Mononuclear cell (primary cell): Measurements from ENCODE around the gene SPATA33. TPM values are rescaled to one million over a fixed set of nuclear protein-coding genes. Genes with fewer than 3 reads are reported as not detected.
"Not testable (repeated sequence)": the region's sequence is repeated elsewhere in the genome, so short reads cannot be mapped to it uniquely, and the experiment has no call there.

ENCODE experiments used
- H3K27me3 ChIP-seq: 2 replicates; pipeline ENCODE4 v1.6.0; 2011; ENCODE audit warnings: low read length, control low read depth; ENCODE audit not compliant: insufficient read depth
- H3K4me1 ChIP-seq: 2 replicates; pipeline ENCODE4 v1.5.1; 2011; ENCODE audit warnings: mild to moderate bottlenecking, low read length, control low read depth; ENCODE audit not compliant: insufficient read depth
- H3K4me3 ChIP-seq: 2 replicates; pipeline ENCODE4 v1.5.1; 2011; ENCODE audit warnings: mild to moderate bottlenecking, low read length, moderate library complexity
- H3K9me3 ChIP-seq: 2 replicates; pipeline ENCODE4 v1.5.1; 2011; ENCODE audit warnings: low read depth, mild to moderate bottlenecking, control low read depth, low read length
- total RNA-seq: library from RNA; depleted of rRNA; stranded (reverse); fragments of >200 nt; gene quantifications from one replicate; pipeline ENCODE4 v1.2.3, GENCODE V29; 2012

SPATA33 gene
- total RNA-seq, 1 donor = 1.3 TPM

DNA sequence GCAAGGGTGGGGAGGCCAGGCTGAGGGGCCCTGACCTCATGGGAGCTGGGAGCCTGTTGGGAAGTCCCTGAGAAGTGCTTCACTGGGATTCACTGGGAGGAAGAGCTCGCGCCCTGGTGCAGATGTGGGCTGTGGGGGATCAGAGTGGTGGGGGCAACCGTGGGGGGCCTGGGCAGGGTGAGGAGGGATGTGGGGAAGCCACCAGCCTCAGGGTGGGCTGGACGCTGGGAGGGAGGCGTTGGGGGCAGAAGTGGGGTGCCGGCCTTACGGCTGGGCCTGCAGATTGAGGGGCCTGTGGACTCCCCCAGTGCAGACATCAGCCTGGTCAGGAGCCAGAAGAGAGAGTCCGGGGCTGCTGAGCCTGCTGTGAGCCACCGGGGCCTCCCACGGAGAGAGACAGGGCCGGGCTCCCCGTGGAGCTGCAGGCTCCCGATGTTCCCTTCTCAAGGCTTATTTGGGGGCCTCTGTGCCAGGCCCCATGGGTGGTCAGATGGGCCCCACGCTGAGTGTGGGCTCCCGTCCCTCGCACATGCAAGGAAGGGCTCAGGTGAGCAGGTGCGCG lies 36.4 kb upstream of the SPATA33 start:
- no peaks in the 10 kb centered on the region for H3K9me3 ChIP-seq
- no peaks in the 10 kb centered on the region for H3K4me1 ChIP-seq
- H3K27me3 ChIP-seq = no peaks in the 10 kb centered on the region
- H3K4me3 ChIP-seq = no peak overlapping the region

DNA sequence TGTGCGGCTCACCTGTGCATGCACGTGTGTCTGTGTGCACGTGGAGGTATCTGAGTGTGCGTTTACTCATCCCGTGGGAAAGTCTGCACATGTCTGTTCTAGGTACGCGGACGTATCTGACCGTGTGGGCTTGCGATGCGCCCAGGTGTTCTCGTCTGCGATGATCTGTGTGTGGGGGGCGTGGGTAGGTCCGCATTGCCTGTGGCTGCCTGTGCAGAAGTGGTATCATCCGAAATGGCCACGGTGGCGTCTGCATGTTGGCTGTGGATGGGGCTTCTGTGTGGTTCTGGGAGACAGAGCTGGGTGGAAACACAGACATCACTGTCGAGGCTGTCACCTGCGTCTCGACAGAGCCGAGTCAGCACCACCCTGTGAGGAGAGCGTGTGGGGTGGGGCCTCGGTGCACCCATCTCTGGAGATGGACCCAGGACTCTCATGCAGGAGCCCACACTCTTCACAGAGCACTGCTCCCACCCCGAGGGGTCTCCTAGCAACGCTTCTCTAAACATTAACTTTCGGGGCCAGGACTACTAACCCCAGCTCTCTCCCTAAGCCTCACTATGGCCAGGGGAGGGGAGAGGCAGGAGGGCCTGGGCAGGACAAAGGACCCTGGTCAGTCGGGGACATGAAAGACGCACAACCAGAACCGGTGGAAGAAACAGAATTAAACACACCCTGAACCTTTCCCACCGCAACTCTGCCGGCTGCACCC lies 35.8 kb upstream of the SPATA33 start:
- Histone ChIP-seq H3K4me1 (no peaks in the 10 kb centered on the region), H3K27me3 (no peaks in the 10 kb centered on the region), H3K4me3 (no peak overlapping the region), H3K9me3 (no peaks in the 10 kb centered on the region)

DNA sequence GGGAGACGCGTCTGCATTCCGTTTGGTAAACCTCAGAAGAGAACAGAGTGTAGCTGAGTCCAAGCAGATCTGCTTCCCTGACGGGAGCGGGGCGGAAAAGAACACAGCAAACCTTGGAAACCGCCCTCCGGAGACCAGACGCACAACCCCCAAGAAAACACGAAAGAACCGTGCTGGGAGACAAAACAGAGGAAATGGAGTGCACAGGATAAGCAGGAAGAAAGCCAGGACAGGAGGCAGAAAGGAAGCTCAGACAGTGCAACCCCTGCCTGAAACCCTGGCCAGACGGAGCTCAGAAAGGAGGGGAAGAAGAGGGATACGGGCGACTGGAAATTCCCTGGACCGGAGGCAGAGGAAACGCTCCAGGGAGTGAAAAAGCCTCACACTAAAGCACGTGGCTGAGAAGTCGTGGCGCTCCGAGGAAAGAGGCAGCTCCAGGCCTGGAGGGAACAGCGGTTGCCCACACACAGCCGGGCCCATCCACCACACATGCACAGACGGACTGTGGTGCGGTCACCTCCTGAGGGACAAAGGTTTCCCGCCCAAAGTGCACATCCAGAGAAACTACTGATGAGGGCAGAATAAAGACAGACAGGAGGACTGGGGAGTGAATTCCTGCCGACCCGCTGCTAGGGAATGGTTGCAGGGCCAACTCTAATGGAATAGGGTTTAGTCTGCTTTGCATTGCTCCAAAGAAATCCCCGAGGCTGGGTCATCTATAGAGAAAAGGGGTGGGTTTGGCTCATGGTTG lies 34.0 kb upstream of the SPATA33 start:
- no peaks in the 10 kb centered on the region for H3K27me3 ChIP-seq
- no peak overlapping the region for H3K4me3 ChIP-seq
- H3K9me3 ChIP-seq = no peaks in the 10 kb centered on the region
- no peaks in the 10 kb centered on the region for H3K4me1 ChIP-seq

DNA sequence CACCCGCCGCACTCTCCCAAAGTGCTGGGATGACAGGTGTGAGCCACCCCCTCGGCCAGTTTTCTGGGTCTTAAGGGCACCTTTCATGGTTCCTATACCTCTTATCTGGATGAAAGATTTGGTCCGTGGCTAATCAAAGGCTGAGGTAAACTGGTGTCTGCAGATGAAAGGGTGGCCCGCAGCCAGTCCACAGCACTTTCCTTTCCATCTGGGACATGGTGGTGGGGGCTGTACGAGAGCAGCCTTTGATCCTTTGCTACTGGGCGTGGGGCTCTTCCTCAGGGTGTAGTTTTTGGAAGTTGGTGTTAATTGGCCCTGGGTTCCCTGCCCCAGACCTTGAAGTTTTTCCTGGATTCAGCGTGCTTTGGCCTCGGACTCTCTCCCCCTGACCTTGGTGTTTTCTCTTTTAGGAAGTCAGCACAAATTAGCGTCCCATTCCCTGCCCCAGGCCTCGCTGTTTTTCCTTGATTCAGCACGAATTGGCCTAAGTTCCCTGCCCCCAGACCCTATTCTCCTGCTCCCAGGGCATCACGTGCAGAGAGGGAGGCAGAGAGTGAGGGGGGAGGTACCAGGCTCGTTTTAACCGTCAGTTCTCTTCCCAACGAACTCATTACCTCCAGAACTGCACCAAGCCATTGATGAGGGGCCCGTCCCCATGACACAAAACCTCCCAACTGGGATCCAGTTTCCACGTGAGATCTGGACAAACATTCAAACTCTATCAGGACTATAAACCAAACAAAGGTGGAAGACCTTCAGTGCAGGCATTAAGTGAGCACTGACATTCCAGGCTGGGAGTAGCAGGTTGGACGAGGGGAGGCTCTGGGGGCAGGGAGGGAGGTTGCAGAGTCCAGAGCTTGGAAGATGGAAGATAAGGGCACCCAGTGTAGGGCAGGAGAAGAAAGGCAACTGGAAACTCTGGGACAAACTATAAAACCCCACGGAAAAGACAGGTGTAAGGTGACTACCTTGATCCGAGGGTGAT lies 32.6 kb upstream of the SPATA33 start:
- Histone ChIP-seq H3K9me3 (no peaks in the 10 kb centered on the region), H3K27me3 (no peaks in the 10 kb centered on the region), H3K4me1 (no peaks in the 10 kb centered on the region), H3K4me3 (no peak overlapping the region)

DNA sequence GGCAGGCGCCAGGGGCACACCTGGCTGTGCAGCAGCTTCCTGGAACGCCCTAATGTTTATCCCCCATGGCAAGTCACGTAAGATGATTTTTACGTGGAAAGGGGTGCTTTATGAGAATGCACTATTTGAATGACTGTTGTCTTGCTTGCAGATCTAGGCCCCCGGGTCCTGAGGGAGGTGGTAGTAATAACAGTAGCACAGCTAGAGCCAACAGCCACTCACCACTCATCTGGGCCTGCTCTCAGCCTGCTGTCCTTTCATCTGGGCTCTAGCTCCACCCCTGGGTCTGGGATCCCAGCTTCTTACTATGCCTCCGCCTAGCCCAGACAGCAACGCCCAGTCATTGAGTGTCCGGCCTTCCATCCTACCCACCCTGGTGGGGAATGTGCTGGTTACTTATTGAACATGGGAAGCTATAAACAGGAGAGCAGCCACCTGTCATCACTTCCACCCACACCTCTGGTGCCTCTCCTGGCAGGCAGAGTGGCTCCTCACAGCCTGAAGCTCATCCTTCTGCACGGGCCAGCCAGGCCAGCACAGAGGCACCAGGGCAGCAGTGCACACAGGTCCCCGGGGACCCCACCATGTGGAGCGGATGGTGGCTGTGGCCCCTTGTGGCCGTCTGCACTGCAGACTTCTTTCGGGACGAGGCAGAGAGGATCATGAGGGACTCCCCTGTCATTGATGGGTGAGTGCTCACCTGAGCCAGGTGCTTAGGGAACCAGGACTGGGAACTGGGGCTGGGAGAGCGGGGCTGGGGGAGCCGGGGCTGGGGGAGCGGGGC lies 27.6 kb upstream of the SPATA33 start:
- no peaks in the 10 kb centered on the region for H3K4me1 ChIP-seq
- H3K4me3 ChIP-seq = no peak overlapping the region
- peaks cover 4% of the 10 kb centered on the region for H3K9me3 ChIP-seq
- no peaks in the 10 kb centered on the region for H3K27me3 ChIP-seq

DNA sequence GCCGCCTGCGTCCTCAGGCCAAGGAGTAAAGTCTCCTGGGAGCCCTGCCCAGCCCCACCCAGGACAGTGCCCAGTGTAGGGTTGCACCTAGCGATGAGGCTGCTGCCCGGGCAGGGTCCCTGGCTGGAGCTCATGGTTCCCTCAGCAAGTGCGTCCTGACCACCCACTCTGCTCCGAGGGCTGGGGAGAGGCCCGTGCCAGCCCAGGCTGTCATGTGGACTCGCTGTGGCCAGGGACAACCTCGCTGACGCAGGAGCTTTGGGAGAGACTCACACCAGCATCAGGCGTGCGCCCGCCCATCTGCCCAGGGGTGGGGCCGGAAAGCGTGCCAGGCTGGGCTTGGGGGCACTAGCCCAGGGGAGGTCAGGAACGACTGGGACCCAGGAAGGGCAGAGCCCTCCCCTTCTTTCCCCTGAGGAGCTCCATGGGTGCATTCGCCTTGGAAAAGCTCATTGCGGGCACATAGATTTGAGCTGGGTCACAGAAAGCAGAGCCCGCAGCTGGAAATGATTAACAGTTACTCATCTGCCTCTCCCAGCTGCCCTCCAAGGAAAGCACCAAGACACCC lies 24.5 kb upstream of the SPATA33 start:
- Histone ChIP-seq H3K4me3 (no peak overlapping the region), H3K9me3 (peaks cover 4% of the 10 kb centered on the region), H3K27me3 (no peaks in the 10 kb centered on the region), H3K4me1 (no peaks in the 10 kb centered on the region)

DNA sequence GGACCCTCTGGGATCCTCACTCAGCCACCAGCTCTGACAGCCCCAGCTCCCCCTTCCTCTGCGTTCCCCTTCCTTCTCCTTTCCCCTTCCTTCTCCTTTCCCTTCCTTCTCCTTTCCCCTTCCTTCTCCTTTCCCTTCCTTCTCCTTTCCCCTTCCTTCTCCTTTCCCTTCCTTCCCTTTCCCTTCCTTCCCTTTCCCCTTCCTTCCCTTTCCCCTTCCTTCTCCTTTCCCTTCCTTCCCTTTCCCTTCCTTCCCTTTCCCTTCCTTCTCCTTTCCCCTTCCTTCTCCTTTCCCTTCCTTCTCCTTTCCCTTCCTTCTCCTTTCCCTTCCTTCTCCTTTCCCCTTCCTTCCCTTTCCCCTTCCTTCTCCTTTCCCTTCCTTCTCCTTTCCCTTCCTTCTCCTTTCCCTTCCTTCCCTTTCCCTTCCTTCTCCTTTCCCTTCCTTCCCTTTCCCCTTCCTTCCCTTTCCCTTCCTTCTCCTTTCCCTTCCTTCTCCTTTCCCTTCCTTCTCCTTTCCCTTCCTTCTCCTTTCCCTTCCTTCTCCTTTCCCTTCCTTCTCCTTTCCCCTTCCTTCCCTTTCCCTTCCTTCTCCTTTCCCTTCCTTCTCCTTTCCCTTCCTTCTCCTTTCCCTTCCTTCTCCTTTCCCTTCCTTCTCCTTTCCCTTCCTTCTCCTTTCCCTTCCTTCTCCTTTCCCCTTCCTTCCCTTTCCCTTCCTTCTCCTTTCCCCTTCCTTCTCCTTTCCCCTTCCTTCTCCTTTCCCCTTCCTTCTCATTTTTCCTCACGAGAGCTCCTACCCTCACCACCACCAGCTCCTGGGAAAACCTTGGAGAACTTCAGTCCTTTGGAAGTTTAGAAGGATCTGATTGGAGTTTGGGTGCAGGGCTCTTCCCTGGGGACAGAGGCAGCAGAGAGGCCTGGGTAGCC lies 22.9 kb upstream of the SPATA33 start:
- H3K27me3 ChIP-seq, H3K4me3 ChIP-seq, H3K9me3 ChIP-seq, H3K4me1 ChIP-seq: not testable (repeated sequence)

DNA sequence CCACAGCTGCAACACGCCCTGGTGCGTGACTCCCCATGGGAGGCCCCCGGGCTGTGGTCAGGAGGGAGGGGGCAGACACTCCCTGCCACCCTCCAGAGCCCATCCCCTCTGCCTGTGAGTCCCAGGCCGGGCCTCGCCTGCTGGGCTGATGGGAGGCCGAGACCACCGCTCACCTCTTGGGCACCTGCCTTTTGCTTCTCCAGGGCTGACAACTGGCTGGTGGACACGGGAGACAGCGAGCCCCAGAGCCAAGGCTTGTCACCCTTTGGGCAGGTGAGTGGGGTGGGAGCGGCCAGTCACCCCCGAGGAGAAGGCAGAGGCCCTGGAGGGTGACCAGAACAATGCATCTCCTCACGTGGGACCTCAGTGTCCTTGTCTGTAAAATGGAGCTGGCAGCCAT lies 21.0 kb upstream of the SPATA33 start:
- Histone ChIP-seq H3K9me3 (peaks cover 4% of the 10 kb centered on the region), H3K4me1 (no peaks in the 10 kb centered on the region), H3K4me3 (no peak overlapping the region), H3K27me3 (no peaks in the 10 kb centered on the region)

DNA sequence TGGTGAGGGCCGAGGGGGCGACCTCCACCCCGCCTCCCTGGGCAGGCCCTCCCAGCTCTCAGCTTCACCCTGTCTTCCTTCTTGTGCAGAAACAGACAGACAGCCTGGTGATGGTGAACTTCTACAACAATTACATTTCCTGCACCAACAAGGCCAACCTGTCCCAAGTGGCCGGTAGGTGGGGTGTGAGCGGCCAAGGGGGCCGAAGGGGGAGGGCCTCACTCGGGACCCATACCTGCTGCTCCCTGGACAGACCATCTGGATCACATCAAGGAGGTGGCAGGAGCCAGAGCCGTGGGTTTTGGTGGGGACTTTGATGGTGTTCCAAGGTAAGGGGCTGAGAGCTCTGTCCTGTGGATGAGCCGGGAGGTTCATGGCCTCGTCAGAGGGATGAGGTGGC lies 20.3 kb upstream of the SPATA33 start:
- Histone ChIP-seq H3K27me3 (no peaks in the 10 kb centered on the region), H3K4me3 (no peak overlapping the region), H3K9me3 (peaks cover 4% of the 10 kb centered on the region), H3K4me1 (no peaks in the 10 kb centered on the region)

DNA sequence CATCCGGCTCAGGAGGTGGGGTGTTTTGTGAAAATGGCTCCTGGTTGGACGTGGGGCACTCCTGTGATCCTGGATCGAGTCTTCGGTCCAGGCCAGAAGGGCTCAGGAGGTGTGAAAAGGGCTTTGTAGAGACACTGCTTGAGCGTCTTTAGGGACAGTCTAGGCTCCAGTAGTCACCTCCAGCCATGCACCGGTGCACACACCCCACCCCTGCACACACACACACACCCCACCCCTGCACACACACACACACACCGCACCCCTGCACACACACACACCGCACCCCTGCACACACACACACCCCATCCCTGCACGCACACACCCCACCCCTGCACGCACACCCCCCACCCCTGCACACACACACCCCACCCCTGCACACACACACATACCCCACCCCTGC lies 19.2 kb upstream of the SPATA33 start:
- Histone ChIP-seq H3K4me3 (no peak overlapping the region), H3K4me1 (no peaks in the 10 kb centered on the region), H3K9me3 (peaks cover 4% of the 10 kb centered on the region), H3K27me3 (no peaks in the 10 kb centered on the region)

DNA sequence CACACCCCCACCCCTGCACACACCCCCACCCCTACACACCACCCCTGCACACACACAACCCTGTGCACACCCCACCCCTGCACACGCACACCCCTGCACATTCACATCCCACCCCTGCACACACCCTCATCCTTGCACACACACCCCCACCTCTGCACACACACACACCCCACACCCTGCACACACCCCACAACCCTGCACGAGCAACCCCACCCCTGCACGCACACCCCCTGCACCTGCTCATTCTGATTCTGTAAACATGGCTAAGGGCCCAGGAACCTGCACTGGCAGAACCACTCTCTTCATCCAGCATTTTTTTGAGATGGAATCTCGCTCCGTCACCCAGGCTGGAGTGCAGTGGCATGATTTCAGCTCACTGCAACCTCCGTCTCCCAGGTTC lies 18.3 kb upstream of the SPATA33 start:
- no peaks in the 10 kb centered on the region for H3K4me1 ChIP-seq
- no peaks in the 10 kb centered on the region for H3K27me3 ChIP-seq
- H3K9me3 ChIP-seq = peaks cover 3% of the 10 kb centered on the region
- H3K4me3 ChIP-seq = no peak overlapping the region

DNA sequence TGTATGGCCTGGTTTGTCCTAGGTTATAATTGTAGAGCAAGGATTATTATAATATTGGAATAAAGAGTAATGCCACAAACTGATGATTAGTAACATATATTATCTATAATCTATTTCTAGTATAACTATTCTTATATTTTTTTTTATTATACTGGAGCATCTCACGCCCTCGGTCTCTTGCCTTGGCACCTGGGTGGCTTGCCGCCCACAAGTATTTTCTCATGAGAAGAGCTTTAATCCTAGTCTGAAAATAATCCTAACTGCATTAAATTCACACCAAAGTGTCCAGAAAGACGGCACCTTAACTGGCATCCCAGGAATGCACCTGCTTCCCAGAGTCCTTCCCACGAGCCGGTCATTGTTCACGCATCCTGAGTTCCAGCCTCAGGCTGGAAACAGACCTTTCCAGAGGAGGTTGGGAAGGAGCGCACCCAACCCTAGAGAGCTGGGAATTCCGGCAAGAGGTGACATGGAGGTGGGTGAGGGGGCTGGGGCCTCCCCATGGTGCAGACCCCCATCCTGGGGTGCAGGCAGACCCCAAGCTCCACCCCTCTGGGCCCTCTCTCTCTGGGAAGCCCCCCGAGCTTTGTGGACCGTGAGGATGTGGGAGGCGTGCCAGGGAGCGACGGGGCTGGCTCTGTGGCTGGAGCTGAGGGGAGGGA lies 16.0 kb upstream of the SPATA33 start:
- no peaks in the 10 kb centered on the region for H3K4me1 ChIP-seq
- no peaks in the 10 kb centered on the region for H3K9me3 ChIP-seq
- no peak overlapping the region for H3K4me3 ChIP-seq
- H3K27me3 ChIP-seq = no peaks in the 10 kb centered on the region

DNA sequence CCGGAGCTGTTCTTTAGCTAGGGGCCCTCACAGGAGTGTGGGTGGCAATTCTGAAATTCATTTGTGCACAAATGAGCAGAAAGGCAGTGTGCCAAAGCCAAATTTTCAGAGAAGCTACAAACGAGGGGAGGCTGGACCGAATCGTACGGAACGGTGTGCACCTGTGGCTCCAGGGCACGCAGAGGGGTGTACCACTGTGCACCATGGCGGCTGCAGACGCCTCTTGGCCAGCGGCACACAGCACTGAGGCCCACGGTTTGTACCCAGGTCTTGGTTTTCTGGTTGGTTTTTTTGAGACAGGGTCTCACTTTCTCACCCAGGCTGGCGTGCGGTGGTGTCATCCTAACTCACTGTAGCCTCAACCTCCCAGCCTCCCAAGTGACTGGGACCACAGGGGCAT lies 15.1 kb upstream of the SPATA33 start:
- Histone ChIP-seq H3K4me1 (no peaks in the 10 kb centered on the region), H3K27me3 (no peaks in the 10 kb centered on the region), H3K4me3 (no peak overlapping the region), H3K9me3 (no peaks in the 10 kb centered on the region)
